C4-2B (cell line): ENCODE data around the gene TTLL1.

Experiments used
- CTCF ChIP-seq: fragments of 450-650 bp; conservative IDR thresholded peaks from 2 replicates; pipeline ENCODE4 v1.5.1; 2017; ENCODE audit warnings: mild to moderate bottlenecking
- ZFX ChIP-seq: fragments of 450-650 bp; IDR thresholded peaks from 2 replicates; pipeline ENCODE4 v1.6.1; 2017

- TF ChIP-seq CTCF (no peak), ZFX (no peak)
These were observed 73.5 kb downstream of the TTLL1 start for GRCh38 chr22:43015677-43016042.
